HG02623 (cell line): ENCODE results near the gene CLSTN2.
"Not testable (repeated sequence)": the region's sequence is repeated elsewhere in the genome, so short reads cannot be mapped to it uniquely, and the experiment has no call there.

Experiments used
- ATAC-seq: cut with Tn5 transposase; IDR thresholded peaks from one replicate; pipeline ENCODE4 v1.9.1; 2021; ENCODE audit warnings: moderate library complexity; ENCODE audit not compliant: unreplicated experiment

The CLSTN2 gene

GRCh38 chr3:140396110-140396509, 461.1 kb downstream of the CLSTN2 start:
- ATAC-seq: no peak

GRCh38 chr3:140397847-140398246, 462.9 kb downstream of the CLSTN2 start:
- no peak for ATAC-seq

DNA sequence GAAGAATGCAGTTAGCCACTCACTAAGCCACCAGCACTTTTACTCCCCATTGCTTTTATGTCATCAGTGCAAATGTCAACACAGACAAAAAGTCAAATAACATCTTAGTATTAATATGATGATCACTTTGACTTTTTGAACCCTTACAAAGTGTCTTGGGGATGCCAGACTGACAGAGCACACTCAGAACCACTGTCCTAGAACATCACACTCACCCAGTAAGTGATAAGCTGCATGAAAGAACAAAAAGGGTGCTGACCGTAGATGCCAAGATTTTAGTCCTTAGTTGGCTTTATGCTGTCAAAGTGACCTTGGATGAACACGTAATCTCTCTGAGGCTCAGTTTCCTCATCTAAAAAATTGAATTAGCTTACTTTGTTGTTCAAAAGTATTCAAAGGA, 463.4 kb downstream of the CLSTN2 start:
- ATAC-seq: no peak

- ATAC-seq: no peak
These were observed 464.9 kb downstream of the CLSTN2 start for GRCh38 chr3:140399871-140400270.

GRCh38 chr3:140403079-140403478, 468.1 kb downstream of the CLSTN2 start:
- no peak for ATAC-seq

- ATAC-seq: no peak
These were observed 468.6 kb downstream of the CLSTN2 start for GRCh38 chr3:140403608-140404007.

- ATAC-seq: no peak
These were observed 471.7 kb downstream of the CLSTN2 start for GRCh38 chr3:140406655-140407054.

DNA sequence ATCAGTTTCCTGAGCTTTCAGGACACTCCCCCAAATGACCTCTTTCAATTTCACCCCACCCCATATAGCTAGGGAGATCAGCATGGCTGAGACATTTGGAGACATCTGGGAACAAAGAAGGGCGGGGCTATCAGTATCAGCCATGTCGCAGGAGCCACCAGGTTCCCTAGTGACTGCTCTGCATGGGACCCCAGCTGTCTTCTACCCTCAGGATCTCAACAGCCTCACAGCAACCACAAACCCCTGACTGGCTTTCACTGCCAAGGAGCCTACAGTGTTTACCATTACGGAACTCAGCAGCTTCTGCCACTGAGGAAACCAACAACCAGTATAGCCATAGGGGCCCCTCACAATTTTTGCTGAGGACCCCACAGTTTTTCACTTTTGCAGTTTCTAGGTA, 473.3 kb downstream of the CLSTN2 start:
- ATAC-seq: no peak

DNA sequence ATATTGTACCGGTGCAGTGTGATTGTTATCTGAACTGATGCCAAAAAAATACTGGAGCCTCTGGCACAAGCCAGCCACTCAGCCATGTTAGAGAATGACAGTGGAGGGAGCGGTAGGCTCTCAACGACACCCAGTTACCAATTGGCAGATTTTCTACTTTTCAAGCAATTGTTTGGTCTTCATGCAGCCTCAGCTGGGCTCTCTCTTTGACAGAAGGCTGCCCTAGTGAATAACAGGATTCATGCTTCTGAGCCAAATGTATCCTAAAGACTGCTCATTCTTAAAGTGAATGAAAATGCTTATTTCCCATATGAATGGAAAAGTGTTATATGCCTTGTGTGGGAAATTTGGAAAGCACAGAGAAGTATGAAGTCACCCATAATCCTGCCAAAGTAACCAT, 481.7 kb downstream of the CLSTN2 start:
- no peak for ATAC-seq

- ATAC-seq: no peak
These were observed 485.8 kb downstream of the CLSTN2 start for GRCh38 chr3:140420621-140421357.

DNA sequence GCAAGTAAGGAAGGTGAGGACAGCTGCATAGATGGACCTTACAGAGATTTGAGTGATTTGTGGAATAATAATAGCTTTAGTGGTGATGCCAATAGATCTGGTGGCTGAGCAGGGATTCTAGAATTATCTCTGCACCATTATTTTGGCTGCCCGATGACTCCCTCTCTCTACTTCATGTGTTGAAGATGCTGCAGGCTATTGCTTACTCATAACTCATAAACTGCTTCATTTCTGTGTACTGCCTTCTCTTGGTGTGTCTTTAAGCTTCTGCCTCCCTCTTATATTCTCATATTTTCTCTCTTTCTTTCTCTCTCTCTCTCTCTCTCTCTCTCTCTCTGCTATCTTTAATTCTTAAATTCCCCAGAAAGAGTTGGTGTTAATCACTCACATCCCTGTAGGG, 486.9 kb downstream of the CLSTN2 start:
- no peak for ATAC-seq

DNA sequence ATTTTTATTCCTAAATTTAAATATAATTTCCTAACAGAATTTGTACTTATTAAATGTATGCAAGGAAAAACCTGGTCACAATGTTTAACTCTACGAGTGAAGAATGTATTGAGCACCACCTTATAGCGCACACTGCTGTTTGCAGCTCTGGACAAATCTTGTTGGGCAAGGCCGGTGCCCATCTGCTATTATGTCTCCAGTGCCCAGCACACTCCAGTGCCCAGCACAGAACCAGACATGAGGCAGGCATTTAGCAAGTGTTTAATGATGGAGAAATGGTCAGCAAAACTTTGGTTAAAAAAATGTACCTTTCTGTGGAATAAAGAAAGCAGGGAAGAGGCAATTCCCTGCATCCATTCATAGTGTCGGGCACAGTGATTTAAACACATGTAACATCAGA, 488.2 kb downstream of the CLSTN2 start:
- ATAC-seq: no peak

GRCh38 chr3:140423574-140423973, 488.6 kb downstream of the CLSTN2 start:
- ATAC-seq: not testable (repeated sequence)

GRCh38 chr3:140424211-140424610, 489.2 kb downstream of the CLSTN2 start:
- ATAC-seq: no peak

DNA sequence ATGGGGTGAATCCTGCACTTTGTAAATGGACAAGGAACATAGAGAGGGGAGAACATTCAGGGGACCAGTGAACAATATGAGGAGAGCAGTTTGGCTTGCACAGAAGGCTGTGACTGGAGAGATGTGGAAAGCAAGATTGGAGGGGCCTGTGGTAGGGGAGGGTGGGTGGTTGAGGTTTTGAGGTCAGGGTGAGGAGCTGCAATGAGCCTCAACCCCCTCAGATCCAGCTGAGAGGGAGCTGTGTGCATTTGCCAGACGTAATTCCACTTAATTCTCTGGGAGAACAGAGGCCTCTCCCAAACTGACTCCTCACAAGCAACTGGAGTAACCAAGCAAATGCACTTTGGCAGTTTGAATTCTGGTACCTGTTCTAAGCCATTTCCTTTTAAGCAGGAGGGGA, 489.7 kb downstream of the CLSTN2 start:
- ATAC-seq: no peak

DNA sequence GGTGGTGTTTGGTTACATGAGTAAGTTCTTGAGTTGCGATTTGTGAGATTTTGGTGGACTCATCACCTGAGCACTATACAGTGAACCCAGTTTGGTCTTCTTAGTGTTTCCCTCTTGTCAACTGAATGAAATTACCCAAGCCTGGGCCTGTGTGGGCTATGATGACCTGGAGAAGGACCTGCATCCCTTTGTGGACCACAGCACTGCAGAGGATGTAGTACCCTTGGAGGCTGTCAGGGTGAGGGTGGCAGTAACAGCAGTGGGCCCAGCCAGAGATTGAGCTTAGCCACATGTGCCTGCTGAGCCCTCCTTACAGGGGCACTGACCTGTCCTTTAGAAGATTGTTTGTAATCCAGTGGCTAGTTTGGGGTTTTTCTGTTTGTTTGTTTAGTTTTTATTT, 492.8 kb downstream of the CLSTN2 start:
- no peak for ATAC-seq

DNA sequence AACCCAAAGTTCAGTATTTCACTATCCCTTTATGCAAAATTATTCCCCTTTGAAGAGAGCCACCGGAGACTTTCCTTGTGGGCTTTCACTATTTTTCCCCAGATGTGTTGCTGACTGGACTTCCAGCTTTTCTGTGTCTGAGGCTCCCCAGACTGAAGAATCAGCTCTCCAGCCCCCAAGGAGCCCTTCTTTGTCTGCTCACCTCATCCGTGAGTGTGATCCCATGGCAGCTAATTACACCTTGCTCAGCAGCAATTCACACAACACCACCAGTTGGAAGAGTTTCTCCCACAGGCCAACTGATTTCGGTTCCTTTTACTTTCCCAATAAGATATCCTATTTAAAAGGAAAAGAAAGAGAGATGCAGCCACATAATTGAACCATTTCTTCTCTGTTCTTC, 493.4 kb downstream of the CLSTN2 start:
- no peak for ATAC-seq

- no peak for ATAC-seq
These were observed 494.8 kb downstream of the CLSTN2 start for GRCh38 chr3:140429791-140430190.

DNA sequence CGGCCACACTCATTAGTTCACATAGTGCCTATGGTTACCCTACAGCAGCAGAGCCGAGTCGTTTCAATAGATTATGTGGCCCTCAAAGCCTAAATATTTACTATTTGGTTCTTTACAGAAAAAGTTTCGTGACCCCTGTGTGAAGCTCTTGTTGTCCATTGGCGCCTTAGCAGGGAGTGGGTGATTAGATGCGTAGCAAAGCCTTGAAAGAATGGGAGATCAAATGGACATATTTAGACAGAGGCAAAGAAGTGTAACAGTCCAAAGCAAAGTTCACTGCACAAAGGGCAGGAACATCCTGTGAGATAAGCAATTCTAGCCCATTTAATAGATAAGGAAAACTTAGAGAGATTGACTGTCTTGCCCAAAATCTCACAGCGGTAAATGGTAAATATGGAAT, 495.5 kb downstream of the CLSTN2 start:
- no peak for ATAC-seq

DNA sequence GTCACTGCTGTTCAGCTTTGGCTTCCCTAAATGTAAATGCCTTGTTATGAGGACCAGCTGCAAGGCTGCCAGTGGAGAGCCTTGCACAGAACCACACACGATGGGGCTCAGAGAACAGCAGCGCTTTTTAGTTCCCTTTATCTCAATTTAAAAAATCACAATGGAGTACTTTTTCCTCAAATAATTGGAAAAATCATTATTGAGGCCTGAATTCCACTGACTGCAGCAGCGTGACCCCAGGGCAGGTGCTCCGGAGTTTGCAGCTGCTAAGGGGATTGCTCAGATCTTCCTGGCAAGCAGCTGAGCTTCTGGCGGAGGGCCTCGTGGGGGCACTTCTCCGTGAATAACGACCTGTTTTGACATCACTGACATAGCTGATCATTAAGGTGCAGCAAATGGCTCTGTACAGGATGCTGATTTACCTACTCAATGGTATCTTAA, 497.3 kb downstream of the CLSTN2 start:
- no peak for ATAC-seq

GRCh38 chr3:140433431-140433830, 498.4 kb downstream of the CLSTN2 start:
- no peak for ATAC-seq

- ATAC-seq: no peak
These were observed 499.4 kb downstream of the CLSTN2 start for GRCh38 chr3:140434261-140434905.

GRCh38 chr3:140436421-140436820, 501.4 kb downstream of the CLSTN2 start:
- no peak for ATAC-seq
